Dermis blood vessel endothelial cell (primary cell): ENCODE data around the gene TACC3. TPM values are rescaled to one million over a fixed set of nuclear protein-coding genes. Genes with fewer than 3 reads are reported as not detected.

Source experiments
- DNase-seq: peaks from one replicate; pipeline ENCODE4 v3.0.0; 2010
- total RNA-seq: library from RNA; depleted of rRNA; stranded (reverse); fragments of >200 nt; gene quantifications from 2 replicates; pipeline ENCODE4 v1.2.3, GENCODE V29; 2014

The TACC3 gene
- total RNA-seq, 1 donor from 2014 or later = 13.4 TPM

- no peak for DNase-seq
Measured at GRCh38 chr4:1725521-1725920, 4.2 kb downstream of the TACC3 start.

- DNase-seq = peak; percentile 94
Measured at GRCh38 chr4:1726146-1726934, 5.0 kb downstream of the TACC3 start.

- DNase-seq = peak; percentile 94
Measured at GRCh38 chr4:1727117-1728031, 6.1 kb downstream of the TACC3 start.

GRCh38 chr4:1728061-1728980 lies 7.0 kb downstream of the TACC3 start:
- peak; percentile 40 for DNase-seq

- no peak for DNase-seq
Measured at GRCh38 chr4:1730532-1731135, 9.3 kb downstream of the TACC3 start.

- no peak for DNase-seq
Measured at GRCh38 chr4:1731180-1731579, 9.9 kb downstream of the TACC3 start.

- DNase-seq = no peak
Measured at GRCh38 chr4:1732911-1733310, 11.6 kb downstream of the TACC3 start.

- DNase-seq = no peak
Measured at GRCh38 chr4:1735215-1735614, 13.9 kb downstream of the TACC3 start.

- no peak for DNase-seq
Measured at GRCh38 chr4:1736812-1737211, 15.5 kb downstream of the TACC3 start.

GRCh38 chr4:1737666-1738065 lies 16.3 kb downstream of the TACC3 start:
- DNase-seq = no peak

GRCh38 chr4:1738410-1738809 lies 17.1 kb downstream of the TACC3 start:
- DNase-seq = no peak

GRCh38 chr4:1739358-1739757 lies 18.0 kb downstream of the TACC3 start:
- DNase-seq = no peak

- no peak for DNase-seq
Measured at GRCh38 chr4:1740021-1740545, 18.8 kb downstream of the TACC3 start.

GRCh38 chr4:1741208-1741607 lies 19.9 kb downstream of the TACC3 start:
- DNase-seq = no peak

- no peak for DNase-seq
Measured at GRCh38 chr4:1743551-1743950, 22.2 kb downstream of the TACC3 start.

GRCh38 chr4:1743975-1744374 lies 22.7 kb downstream of the TACC3 start:
- DNase-seq = no peak

GRCh38 chr4:1744552-1744951 lies 23.2 kb downstream of the TACC3 start:
- no peak for DNase-seq

- DNase-seq = no peak
Measured at GRCh38 chr4:1745165-1745564, 23.8 kb downstream of the TACC3 start.

- no peak for DNase-seq
Measured at GRCh38 chr4:1745697-1746096, 24.4 kb downstream of the TACC3 start.

- peak; percentile 88 for DNase-seq
Measured at GRCh38 chr4:1746265-1746691, 25.0 kb downstream of the TACC3 start.

- no peak for DNase-seq
Measured at GRCh38 chr4:1746919-1747602, 25.7 kb downstream of the TACC3 start.
